Activated T-helper 1 cell treated with Interleukin-2 at 50 U/mL for 16 hours (primary cell): ENCODE data around the gene TEKT2.

Experiments
- DNase-seq: peaks from one replicate; pipeline ENCODE4 v3.0.0-alpha.2; 2020; ENCODE audit warnings: low read depth

TEKT2 gene, protein sequence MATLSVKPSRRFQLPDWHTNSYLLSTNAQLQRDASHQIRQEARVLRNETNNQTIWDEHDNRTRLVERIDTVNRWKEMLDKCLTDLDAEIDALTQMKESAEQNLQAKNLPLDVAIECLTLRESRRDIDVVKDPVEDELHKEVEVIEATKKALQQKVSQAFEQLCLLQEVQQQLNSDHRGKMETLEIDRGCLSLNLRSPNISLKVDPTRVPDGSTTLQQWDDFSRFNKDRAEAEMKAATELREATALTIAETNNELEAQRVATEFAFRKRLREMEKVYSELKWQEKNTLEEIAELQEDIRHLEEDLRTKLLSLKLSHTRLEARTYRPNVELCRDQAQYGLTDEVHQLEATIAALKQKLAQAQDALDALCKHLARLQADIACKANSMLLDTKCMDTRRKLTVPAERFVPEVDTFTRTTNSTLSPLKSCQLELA

DNA sequence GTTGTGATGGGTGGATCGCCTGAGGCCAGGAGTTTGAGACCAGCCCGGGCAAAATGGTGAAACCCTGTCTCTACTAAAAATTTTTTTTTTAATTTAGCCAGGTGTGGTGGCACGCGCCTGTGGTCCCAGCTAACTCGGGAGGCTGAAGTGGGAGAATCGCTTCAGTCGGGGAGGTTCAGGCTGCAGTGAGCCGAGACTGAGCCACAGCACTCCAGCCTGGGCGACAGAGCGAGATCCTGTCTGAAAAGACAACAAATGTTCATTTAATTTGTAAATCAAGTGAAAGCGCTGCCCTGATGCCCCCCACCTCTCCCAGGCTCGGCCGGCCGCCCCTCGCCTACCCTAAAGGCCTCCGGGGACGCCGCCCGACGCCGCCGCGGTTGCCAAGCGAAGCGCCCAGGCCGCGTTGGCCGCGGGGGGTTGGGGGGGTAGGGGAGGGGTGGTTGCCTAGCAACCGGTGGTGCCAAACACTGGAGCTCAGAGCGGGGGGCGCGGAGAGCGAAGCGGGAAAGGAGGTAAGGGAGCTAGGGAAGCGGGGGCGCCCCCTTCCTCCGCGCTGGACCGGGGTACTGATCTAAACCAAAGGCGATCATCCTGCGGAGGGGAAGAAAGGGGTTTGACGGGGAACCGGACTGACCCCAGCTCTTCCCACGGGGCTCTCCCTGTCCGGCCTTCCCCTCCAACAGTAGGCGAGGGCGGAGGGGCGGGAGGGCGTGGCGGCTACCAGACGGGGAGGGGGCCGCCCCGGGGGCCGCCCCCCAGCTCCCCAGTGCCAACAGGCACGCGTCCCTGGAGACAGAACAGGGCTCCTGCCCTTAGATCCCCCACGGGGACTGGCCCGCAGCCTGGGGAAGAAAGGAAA lies at the start of gene TEKT2:
TEKT2 (plus strand) TSS at position 460 of the 862 bp plus-strand sequence. CDS start 828 bp downstream, outside the sequence.
- DNase-seq: no peak

GRCh38 chr1:36034692-36035091 lies 49.2 kb upstream of the TEKT2 start:
- DNase-seq: no peak

- no peak for DNase-seq
Observed at GRCh38 chr1:36035154-36035553, 48.7 kb upstream of the TEKT2 start.

GRCh38 chr1:36040238-36040637 lies 43.7 kb upstream of the TEKT2 start:
- DNase-seq: no peak

DNA sequence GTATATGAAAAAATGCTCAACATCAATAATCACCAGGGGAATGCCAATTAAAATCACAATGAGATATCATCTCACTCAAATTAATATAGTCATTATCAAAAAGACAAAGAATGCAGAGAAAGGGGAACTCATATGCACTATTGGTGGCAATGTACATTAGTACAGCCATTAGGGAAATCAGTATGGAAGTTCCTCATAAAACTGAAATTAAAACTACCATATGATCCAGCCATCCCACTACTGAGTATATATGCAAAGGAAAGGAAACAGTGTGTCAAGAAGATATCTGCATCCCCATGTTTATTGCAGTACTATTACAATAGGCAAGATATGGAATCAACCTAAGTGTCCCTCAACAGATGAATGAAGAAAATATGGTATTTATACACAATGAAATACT lies 32.1 kb upstream of the TEKT2 start:
- no peak for DNase-seq

DNA sequence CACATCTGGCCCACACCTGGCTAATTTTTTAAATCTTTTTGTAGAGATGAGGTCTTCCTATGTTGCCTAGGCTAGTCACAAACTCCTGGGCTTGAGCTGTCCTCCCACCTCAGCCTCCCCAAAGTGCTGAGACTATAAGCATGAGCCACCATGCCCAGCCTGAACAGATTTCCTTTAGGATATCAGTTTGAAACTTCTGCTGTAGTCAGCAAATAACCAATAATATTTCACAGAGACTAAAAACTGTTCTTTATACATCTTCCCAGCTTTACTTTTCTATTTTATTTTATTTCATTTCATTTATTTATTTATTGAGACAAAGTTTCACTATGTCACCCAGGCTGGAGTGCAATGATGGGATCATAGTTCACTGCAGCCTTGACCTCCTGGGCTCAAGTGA lies 29.9 kb upstream of the TEKT2 start:
- DNase-seq: no peak

DNA sequence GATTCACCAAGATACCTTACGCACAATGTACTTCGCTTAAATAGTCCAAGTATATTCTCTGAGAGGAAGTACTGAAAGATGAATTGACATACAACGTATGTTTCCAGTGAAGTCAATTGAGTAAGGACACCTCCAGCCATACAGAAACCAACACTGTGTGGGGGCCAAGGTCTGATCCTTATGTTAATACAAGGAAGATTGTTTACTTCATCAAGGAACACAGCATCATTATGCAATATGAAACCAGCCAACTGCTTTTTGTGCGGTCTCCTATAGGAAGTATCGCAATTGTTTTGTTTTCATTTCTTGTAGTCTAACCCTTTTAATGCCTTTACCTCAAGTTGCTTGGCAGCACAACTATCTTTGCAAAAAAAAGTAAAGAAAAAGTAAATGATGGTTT lies 28.2 kb upstream of the TEKT2 start:
- no peak for DNase-seq

DNA sequence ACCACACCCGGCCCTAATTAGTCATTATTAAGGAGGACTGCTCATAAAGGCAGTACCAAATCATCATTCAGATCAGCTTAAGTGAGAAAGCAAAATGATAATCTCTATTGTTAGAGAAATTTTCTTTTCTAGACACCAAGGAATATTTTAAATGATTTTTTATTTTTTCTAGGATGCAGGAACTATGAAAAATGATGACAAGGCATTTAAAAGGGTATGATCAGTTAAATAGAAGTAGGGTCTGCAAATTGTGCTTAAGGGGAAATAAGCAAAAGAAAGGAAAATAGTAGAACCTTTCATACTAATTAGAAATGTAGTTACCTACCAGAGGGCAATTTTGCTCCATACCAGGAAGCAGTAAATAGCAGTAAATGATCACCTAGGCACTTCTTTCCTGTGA lies 21.6 kb upstream of the TEKT2 start:
- DNase-seq: no peak

DNA sequence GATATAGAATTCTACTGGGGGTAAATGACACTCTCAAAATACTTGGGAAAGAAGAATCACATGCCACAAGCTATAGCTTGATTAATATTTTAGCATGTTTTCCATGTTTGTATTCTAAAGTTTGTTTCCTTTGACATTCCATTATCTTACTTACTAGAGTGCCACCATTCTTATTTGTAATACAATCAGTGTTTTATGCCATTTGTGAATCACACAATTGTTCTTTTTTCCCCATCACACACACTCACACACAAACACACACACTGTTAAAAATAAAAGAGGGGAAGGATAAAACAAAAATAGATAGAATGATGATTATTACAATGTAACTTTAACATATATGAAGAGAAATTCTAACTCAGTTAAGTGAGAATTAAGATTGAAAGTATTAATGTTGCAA lies 16.0 kb upstream of the TEKT2 start:
- DNase-seq: no peak

DNA sequence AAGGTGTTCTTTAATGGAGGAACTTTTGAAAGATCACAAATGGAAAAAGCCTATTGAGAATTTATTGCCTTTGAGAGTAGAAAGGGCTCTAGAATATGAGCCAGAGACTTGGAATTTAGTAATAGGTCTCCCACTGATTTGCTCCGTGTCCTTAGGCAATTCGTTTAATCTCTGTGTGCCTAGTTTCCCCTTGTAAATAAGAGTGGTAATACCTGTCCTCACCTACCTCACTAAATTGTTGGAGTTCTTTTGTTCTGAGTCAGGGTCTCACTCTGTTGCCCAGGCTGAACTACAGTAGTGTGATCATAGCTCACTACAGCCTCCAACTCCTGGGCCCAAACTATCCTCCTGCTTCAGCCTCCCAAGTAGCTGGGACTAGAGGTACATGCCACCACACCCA lies 15.0 kb upstream of the TEKT2 start:
- no peak for DNase-seq

DNA sequence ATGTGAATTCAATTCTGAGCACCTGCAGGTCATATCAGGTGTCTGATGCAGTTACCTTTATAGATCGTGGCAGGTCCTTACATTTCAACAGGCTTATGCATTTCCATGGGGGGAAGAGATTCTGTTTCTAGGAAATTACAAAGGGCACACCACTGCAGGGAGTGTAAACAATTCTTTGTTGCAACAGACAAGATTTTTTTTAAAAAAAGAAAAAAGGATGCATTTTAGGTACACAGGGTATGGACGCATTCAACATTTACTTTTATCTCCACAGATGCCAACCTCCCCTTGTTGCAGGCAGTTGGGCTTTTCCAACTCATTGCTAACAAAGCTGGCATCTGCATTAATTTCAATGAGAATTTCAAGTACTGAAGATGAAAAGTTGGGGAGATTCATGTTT lies 13.5 kb upstream of the TEKT2 start:
- DNase-seq: no peak

DNA sequence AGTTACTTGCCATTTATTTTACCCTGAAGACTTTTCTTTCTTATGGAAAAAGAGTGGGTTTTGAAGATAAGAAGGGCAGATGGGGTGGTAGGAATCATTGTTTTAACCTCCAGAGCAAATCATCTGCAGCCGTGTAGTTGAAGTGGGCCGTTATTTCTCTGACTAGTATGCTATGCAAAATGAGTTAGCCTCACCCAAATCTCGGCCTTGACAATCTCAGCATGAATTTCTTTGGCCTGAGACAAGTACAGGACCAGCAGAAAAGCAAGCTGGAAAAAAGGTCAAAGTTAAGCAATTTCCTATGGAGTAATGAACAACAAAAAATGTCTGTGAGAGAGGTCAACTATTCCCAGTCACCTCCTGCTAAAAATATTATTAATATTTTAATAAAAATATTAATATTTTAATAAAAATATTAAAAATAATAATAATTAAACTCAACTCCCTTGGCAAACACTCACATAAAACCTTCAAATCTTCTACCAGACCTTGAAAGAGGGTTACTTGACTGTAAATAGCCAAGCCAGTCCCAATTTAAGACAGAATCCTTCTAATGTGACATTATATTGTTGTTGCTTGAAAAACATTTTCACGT lies 6.8 kb upstream of the TEKT2 start:
- no peak for DNase-seq

- no peak for DNase-seq
Observed at GRCh38 chr1:36080236-36080635, 3.7 kb upstream of the TEKT2 start.

DNA sequence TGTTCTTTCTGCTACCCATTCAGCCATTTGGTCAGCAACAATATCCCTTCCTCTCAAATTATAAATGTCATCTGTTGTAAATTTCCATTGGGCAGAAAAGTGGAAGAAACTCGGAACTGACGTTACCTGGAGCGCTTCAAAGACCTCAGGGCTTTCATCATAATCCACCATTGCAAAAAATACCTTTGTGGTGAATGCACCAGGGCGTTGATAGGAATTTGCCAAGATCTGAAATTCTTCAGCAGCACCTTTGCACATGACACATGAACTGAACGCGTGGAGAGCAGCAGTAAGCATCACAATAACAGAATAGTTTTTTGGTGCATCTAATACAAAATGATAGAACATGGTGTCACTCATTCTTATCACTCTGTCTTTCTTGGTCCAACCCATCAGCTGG lies 3.1 kb upstream of the TEKT2 start:
- no peak for DNase-seq

- DNase-seq: no peak
Observed at GRCh38 chr1:36081926-36082485, 1.9 kb upstream of the TEKT2 start.

- DNase-seq: no peak
Observed at GRCh38 chr1:36083219-36083618, 675 bp upstream of the TEKT2 start.

- DNase-seq: no peak
Observed at GRCh38 chr1:36084497-36085115, 712 bp downstream of the TEKT2 start.

GRCh38 chr1:36085126-36085525 lies 1.2 kb downstream of the TEKT2 start:
- DNase-seq: no peak

- DNase-seq: no peak
Observed at GRCh38 chr1:36085686-36086526, 2.0 kb downstream of the TEKT2 start.

- DNase-seq: no peak
Observed at GRCh38 chr1:36086529-36087232, 2.8 kb downstream of the TEKT2 start.
